SK-N-SH (cell line): Measurements from ENCODE around the gene SEMA4D. TPM values are rescaled to one million over a fixed set of nuclear protein-coding genes. Genes with fewer than 3 reads are reported as not detected.

Source experiments
- CTCF ChIA-PET: fragments of 300-600, 350-600 bp; formaldehyde crosslinking; extraction: SDS; loops from one replicate; lab custom pipeline; 2021; lab: Yijun Ruan, JAX
- POLR2A ChIA-PET: fragments of 350-600 bp; sonication (Branson Sonifier 250); formaldehyde crosslinking; extraction: SDS; loops from one replicate; lab custom pipeline; 2020; ENCODE audit warnings: antibody characterized with exemption, inconsistent platforms; lab: Yijun Ruan, JAX
- DNase-seq: peaks from one replicate; pipeline ENCODE4 v3.0.0; 2012
- H2AFZ ChIP-seq: fragments of 200-600 bp; sonication (generic); 2 replicates; pipeline ENCODE4 v1.8.1; 2016; ENCODE audit warnings: antibody characterized with exemption, mild to moderate bottlenecking, low read depth
- H3F3A ChIP-seq: fragments of 200-600 bp; sonication (generic); replicated peaks from 2 replicates; pipeline ENCODE3; 2016; ENCODE audit warnings: antibody characterized with exemption, mild to moderate bottlenecking; ENCODE audit not compliant: insufficient read depth
- H3K27ac ChIP-seq, 2 experiments: fragments of 200-500 bp in 1 of 2; fragments of 200-600 bp in 1 of 2; sonication (Bioruptor generic) in 1 of 2; sonication (generic), shearing (Covaris generic) in 1 of 2; 2 replicates each; pipeline versions ENCODE4 v1.5.1 to v1.6.1; 2014 to 2016; ENCODE audit warnings: low read depth in 2 of 2, inconsistent platforms in 1 of 2, low read length in 1 of 2, mild to moderate bottlenecking in 1 of 2, mixed read lengths in 1 of 2
- H3K27me3 ChIP-seq: fragments of 200-600 bp; sonication (generic), shearing (Covaris generic); 2 replicates; pipeline ENCODE4 v1.6.1; 2016; ENCODE audit warnings: mixed run types; ENCODE audit not compliant: insufficient read depth
- H3K36me3 ChIP-seq, 2 experiments: fragments of 200-500 bp in 1 of 2; fragments of 200-600 bp in 1 of 2; sonication (Bioruptor generic) in 1 of 2; sonication (generic) in 1 of 2; replicated peaks in 1 of 2; 2 replicates each; pipeline versions ENCODE3 to v1.5.1; 2014 to 2016; ENCODE audit warnings: low read length in 1 of 2, mild to moderate bottlenecking in 1 of 2; ENCODE audit not compliant: insufficient read depth in 2 of 2, control insufficient read depth in 1 of 2
- H3K4me1 ChIP-seq, 2 experiments: fragments of 200-500 bp in 1 of 2; fragments of 200-600 bp in 1 of 2; sonication (Bioruptor generic) in 1 of 2; sonication (generic), shearing (Covaris generic) in 1 of 2; 2 replicates each; pipeline versions ENCODE4 v1.5.1 to v1.6.1; 2014 to 2016; ENCODE audit warnings: low read depth in 1 of 2, low read length in 1 of 2, mixed run types in 1 of 2; ENCODE audit not compliant: insufficient read depth in 2 of 2, control insufficient read depth in 1 of 2
- H3K4me2 ChIP-seq: fragments of 200-600 bp; sonication (generic), shearing (Covaris generic); 2 replicates; pipeline ENCODE4 v1.6.1; 2017; ENCODE audit warnings: mixed run types
- H3K4me3 ChIP-seq, 2 experiments: fragments of 200-500 bp in 1 of 2; fragments of 200-600 bp in 1 of 2; sonication (Bioruptor generic) in 1 of 2; sonication (generic), shearing (Covaris generic) in 1 of 2; 2 replicates each; pipeline versions ENCODE4 v1.5.1 to v1.8.1; 2014 to 2016; ENCODE audit warnings: low read depth in 2 of 2, inconsistent platforms in 1 of 2, low read length in 1 of 2, mild to moderate bottlenecking in 1 of 2, mixed read lengths in 1 of 2, moderate library complexity in 1 of 2
- H3K79me2 ChIP-seq: fragments of 200-600 bp; sonication (generic); 2 replicates; pipeline ENCODE4 v1.8.1; 2017; ENCODE audit warnings: mild to moderate bottlenecking; ENCODE audit not compliant: insufficient read depth
- H3K9ac ChIP-seq: fragments of 200-600 bp; sonication (generic); 2 replicates; pipeline ENCODE4 v1.6.1; 2017; ENCODE audit warnings: mixed run types
- H3K9me2 ChIP-seq: fragments of 200-600 bp; sonication (generic); 2 replicates; pipeline ENCODE4 v1.6.1; 2017; ENCODE audit warnings: mixed run types
- H3K9me3 ChIP-seq: fragments of 200-600 bp; sonication (generic); 2 replicates; pipeline ENCODE4 v1.6.1; 2017; ENCODE audit warnings: mixed run types, mild to moderate bottlenecking, moderate library complexity
- H4K20me1 ChIP-seq: fragments of 200-600 bp; sonication (generic); 2 replicates; pipeline ENCODE4 v1.6.1; 2017; ENCODE audit warnings: mild to moderate bottlenecking, mixed run types; ENCODE audit not compliant: insufficient read depth
- CHD2 ChIP-seq: fragments of 150-350 bp; IDR thresholded peaks from 2 replicates; pipeline ENCODE4 v1.6.1; 2018; ENCODE audit warnings: low read length; ENCODE audit not compliant: partially characterized antibody
- ELF1 ChIP-seq: IDR thresholded peaks from 2 replicates; pipeline ENCODE4 v1.4.0; 2012
- FOSL2 ChIP-seq: IDR thresholded peaks from 2 replicates; pipeline ENCODE4 v1.4.0; 2012; ENCODE audit warnings: low read depth, mild to moderate bottlenecking, moderate library complexity, borderline replicate concordance
- GABPA ChIP-seq: IDR thresholded peaks from 2 replicates; pipeline ENCODE4 v1.4.0; 2012; ENCODE audit warnings: low read depth, mild to moderate bottlenecking
- JUND ChIP-seq: IDR thresholded peaks from 2 replicates; pipeline ENCODE4 v1.4.0; 2012
- NRF1 ChIP-seq: IDR thresholded peaks from 2 replicates; pipeline ENCODE4 v1.6.1; 2012; ENCODE audit warnings: low read depth, mild to moderate bottlenecking, low read length
- POLR2AphosphoS5 ChIP-seq: IDR thresholded peaks from 2 replicates; pipeline ENCODE4 v1.6.1; 2012; ENCODE audit warnings: low read depth, low read length
- RCOR1 ChIP-seq: fragments of 150-350 bp; IDR thresholded peaks from 2 replicates; pipeline ENCODE4 v1.6.1; 2017; ENCODE audit warnings: antibody characterized with exemption, low read length
- SIN3A ChIP-seq: IDR thresholded peaks from 2 replicates; pipeline ENCODE4 v1.6.1; 2012; ENCODE audit warnings: low read depth, mild to moderate bottlenecking, low read length, moderate library complexity, borderline replicate concordance
- TAF1 ChIP-seq: IDR thresholded peaks from 2 replicates; pipeline ENCODE4 v1.6.1; 2012; ENCODE audit warnings: low read depth, mild to moderate bottlenecking, low read length, moderate library complexity, borderline replicate concordance
- TEAD4 ChIP-seq: IDR thresholded peaks from 2 replicates; pipeline ENCODE4 v1.4.0; 2012; ENCODE audit warnings: mild to moderate bottlenecking, borderline replicate concordance; ENCODE audit not compliant: insufficient read depth
- YY1 ChIP-seq: IDR thresholded peaks from 2 replicates; pipeline ENCODE4 v1.4.0; 2012; ENCODE audit warnings: low read depth, mild to moderate bottlenecking
- whole genome bisulfite sequencing: methylation state at CpG from one replicate; pipeline ENCODE4 v1.1.6; 2017; ENCODE audit warnings: low lambda C conversion rate; 5-methylcytosine and 5-hydroxymethylcytosine counted together
- polyA plus RNA-seq, 3 experiments: library from polyadenylated mRNA; depleted of rRNA; stranded (reverse); fragments of >200 nt; gene quantifications; 2 replicates each; pipeline ENCODE4 v1.2.3, GENCODE V29; 2012
- TF ChIP-seq, protein P1 (sequence below): fragments of 200-600 bp; sonication (generic); IDR thresholded peaks from 2 replicates; pipeline ENCODE4 v1.6.1; 2017; ENCODE audit warnings: antibody characterized with exemption, mild to moderate bottlenecking, moderate library complexity
- TF ChIP-seq, protein P2 (sequence below): IDR thresholded peaks from 2 replicates; pipeline ENCODE4 v1.4.0; 2012; ENCODE audit warnings: low read depth, borderline replicate concordance
- TF ChIP-seq, protein P3 (sequence below): IDR thresholded peaks from 2 replicates; pipeline ENCODE4 v1.6.1; 2012; ENCODE audit warnings: mild to moderate bottlenecking, low read depth, low read length, moderate library complexity
- TF ChIP-seq, protein P4 (sequence below): IDR thresholded peaks from 2 replicates; pipeline ENCODE4 v1.4.0; 2012; ENCODE audit warnings: low read depth, borderline replicate concordance
- TF ChIP-seq, protein P5 (sequence below): fragments of 150-350 bp; IDR thresholded peaks from 2 replicates; pipeline ENCODE4 v1.6.1; 2016; ENCODE audit warnings: mild to moderate bottlenecking, low read depth, low read length

The SEMA4D gene
- polyA plus RNA-seq, 1 of the 3 experiments (the other 2 are of a cell fraction) = 4.8 TPM

DNA sequence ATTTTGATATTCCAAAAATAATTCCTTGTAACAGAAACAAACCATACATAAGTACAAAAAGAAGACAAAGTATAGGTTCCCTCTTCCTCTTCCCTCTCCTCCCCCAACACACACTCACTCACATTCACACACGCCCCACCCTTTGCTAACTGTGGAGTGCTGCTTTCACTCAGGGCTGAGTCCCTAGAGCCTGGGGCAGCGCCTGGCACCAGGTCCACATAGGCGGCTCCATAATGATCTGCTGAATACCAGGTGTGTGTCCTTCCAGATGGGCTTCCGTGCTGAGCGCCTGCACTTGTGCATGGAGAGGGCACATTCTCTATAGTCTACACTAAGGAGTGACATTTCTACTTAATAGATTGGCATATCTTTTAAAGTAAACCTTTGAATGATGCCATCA lies 3.7 kb downstream of the SEMA4D start (continued):
- TF ChIP-seq, protein P1, sequence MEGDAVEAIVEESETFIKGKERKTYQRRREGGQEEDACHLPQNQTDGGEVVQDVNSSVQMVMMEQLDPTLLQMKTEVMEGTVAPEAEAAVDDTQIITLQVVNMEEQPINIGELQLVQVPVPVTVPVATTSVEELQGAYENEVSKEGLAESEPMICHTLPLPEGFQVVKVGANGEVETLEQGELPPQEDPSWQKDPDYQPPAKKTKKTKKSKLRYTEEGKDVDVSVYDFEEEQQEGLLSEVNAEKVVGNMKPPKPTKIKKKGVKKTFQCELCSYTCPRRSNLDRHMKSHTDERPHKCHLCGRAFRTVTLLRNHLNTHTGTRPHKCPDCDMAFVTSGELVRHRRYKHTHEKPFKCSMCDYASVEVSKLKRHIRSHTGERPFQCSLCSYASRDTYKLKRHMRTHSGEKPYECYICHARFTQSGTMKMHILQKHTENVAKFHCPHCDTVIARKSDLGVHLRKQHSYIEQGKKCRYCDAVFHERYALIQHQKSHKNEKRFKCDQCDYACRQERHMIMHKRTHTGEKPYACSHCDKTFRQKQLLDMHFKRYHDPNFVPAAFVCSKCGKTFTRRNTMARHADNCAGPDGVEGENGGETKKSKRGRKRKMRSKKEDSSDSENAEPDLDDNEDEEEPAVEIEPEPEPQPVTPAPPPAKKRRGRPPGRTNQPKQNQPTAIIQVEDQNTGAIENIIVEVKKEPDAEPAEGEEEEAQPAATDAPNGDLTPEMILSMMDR = no peak

DNA sequence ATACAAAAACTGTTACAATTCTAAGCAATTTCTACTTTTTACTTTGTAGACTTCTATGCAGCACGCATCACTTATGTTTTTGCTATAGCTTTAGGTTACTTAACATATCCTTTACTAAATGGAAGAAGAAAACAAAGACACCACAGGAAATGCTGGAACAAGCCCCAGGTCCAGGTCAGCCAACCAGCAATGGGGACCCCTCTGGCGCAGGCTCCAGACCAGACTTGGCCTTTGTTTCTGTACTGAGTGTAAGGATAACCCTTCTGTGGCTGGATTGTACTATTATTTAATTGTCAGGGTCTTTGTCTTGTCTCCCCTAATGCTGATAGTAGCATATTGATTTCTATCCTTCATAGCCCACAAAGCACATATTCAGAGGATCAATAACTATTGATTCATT lies 4.2 kb downstream of the SEMA4D start:
- Histone ChIP-seq H3K9me3 (no peaks in the 10 kb centered on the region), H3K36me3 (no peaks in the 10 kb centered on the region), H3K4me1 (peaks cover 0 to 43% of the 10 kb centered on the region in 2 experiments; a peak in 1 of 4 replicates), H3K9me2 (no peaks in the 10 kb centered on the region), H3F3A (no peaks in the 10 kb centered on the region), H3K27me3 (no peaks in the 10 kb centered on the region), H3K27ac (no peak overlapping the region; a peak in 1 of 4 replicates), H3K4me2 (no peak overlapping the region), H4K20me1 (no peaks in the 10 kb centered on the region), H3K79me2 (no peaks in the 10 kb centered on the region), H3K9ac (no peak overlapping the region), H2AFZ (no peak overlapping the region), H3K4me3 (no peak overlapping the region)
- CTCF ChIA-PET = no interaction called here
- POLR2A ChIA-PET = no interaction called here
- 97% methylated on average over 2 of the region's 2 CpGs for WGBS
- TF ChIP-seq, protein P2, sequence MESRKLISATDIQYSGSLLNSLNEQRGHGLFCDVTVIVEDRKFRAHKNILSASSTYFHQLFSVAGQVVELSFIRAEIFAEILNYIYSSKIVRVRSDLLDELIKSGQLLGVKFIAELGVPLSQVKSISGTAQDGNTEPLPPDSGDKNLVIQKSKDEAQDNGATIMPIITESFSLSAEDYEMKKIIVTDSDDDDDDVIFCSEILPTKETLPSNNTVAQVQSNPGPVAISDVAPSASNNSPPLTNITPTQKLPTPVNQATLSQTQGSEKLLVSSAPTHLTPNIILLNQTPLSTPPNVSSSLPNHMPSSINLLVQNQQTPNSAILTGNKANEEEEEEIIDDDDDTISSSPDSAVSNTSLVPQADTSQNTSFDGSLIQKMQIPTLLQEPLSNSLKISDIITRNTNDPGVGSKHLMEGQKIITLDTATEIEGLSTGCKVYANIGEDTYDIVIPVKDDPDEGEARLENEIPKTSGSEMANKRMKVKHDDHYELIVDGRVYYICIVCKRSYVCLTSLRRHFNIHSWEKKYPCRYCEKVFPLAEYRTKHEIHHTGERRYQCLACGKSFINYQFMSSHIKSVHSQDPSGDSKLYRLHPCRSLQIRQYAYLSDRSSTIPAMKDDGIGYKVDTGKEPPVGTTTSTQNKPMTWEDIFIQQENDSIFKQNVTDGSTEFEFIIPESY = no peak
- TF ChIP-seq RCOR1 (no peak), ELF1 (no peak), POLR2AphosphoS5 (no peak), FOSL2 (no peak), JUND (no peak), SIN3A (no peak), GABPA (no peak), CHD2 (no peak), YY1 (no peak), TAF1 (no peak), TEAD4 (no peak), NRF1 (no peak)
- TF ChIP-seq, protein P1 = no peak
- TF ChIP-seq, protein P3, sequence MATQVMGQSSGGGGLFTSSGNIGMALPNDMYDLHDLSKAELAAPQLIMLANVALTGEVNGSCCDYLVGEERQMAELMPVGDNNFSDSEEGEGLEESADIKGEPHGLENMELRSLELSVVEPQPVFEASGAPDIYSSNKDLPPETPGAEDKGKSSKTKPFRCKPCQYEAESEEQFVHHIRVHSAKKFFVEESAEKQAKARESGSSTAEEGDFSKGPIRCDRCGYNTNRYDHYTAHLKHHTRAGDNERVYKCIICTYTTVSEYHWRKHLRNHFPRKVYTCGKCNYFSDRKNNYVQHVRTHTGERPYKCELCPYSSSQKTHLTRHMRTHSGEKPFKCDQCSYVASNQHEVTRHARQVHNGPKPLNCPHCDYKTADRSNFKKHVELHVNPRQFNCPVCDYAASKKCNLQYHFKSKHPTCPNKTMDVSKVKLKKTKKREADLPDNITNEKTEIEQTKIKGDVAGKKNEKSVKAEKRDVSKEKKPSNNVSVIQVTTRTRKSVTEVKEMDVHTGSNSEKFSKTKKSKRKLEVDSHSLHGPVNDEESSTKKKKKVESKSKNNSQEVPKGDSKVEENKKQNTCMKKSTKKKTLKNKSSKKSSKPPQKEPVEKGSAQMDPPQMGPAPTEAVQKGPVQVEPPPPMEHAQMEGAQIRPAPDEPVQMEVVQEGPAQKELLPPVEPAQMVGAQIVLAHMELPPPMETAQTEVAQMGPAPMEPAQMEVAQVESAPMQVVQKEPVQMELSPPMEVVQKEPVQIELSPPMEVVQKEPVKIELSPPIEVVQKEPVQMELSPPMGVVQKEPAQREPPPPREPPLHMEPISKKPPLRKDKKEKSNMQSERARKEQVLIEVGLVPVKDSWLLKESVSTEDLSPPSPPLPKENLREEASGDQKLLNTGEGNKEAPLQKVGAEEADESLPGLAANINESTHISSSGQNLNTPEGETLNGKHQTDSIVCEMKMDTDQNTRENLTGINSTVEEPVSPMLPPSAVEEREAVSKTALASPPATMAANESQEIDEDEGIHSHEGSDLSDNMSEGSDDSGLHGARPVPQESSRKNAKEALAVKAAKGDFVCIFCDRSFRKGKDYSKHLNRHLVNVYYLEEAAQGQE = no peak
- TF ChIP-seq, protein P4, sequence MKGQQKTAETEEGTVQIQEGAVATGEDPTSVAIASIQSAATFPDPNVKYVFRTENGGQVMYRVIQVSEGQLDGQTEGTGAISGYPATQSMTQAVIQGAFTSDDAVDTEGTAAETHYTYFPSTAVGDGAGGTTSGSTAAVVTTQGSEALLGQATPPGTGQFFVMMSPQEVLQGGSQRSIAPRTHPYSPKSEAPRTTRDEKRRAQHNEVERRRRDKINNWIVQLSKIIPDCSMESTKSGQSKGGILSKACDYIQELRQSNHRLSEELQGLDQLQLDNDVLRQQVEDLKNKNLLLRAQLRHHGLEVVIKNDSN = no peak
- TF ChIP-seq, protein P5, sequence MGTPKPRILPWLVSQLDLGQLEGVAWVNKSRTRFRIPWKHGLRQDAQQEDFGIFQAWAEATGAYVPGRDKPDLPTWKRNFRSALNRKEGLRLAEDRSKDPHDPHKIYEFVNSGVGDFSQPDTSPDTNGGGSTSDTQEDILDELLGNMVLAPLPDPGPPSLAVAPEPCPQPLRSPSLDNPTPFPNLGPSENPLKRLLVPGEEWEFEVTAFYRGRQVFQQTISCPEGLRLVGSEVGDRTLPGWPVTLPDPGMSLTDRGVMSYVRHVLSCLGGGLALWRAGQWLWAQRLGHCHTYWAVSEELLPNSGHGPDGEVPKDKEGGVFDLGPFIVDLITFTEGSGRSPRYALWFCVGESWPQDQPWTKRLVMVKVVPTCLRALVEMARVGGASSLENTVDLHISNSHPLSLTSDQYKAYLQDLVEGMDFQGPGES = no peak
- no peak for DNase-seq
